Hepatocyte (in vitro differentiated cells): ENCODE results near the gene SLC25A12.

Source experiments
- EZH2 ChIP-seq: fragments of 200-600 bp; sonication (generic); IDR thresholded peaks from 2 replicates; pipeline ENCODE4 v1.6.1; 2016; ENCODE audit warnings: antibody characterized with exemption, mild to moderate bottlenecking, borderline replicate concordance
- EZH2phosphoT487 ChIP-seq: fragments of 200-600 bp; sonication (generic); IDR thresholded peaks from one replicate; pipeline ENCODE4 v1.6.1; 2018; ENCODE audit warnings: antibody characterized with exemption, mild to moderate bottlenecking, low read depth, moderate library complexity; ENCODE audit not compliant: unreplicated experiment, severe bottlenecking
- TF ChIP-seq, protein P1 (sequence below): fragments of 200-600 bp; sonication (generic); IDR thresholded peaks from 2 replicates; pipeline ENCODE4 v1.5.1; 2016; ENCODE audit warnings: antibody characterized with exemption, mild to moderate bottlenecking; ENCODE audit not compliant: poor library complexity

DNA sequence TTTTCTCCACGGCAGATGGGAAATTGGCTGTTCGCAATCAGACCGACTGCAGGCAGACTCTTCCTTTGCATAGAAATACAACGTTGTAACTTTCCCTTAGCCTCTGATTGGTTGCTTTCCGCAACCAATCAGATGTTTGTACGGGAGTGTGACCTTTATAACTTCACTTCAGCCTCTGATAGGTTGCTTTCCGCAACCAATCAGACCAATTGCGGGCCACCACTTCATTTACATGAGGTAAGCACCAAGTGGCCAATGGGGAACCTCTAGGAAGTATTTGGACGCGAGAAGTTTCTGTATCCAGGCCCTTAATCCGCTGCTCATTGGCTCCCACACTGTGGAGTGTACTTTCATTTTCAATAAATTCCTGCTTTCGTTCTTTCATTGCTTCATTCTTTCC, 19.1 kb downstream of the SLC25A12 start:
- TF ChIP-seq, protein P1, sequence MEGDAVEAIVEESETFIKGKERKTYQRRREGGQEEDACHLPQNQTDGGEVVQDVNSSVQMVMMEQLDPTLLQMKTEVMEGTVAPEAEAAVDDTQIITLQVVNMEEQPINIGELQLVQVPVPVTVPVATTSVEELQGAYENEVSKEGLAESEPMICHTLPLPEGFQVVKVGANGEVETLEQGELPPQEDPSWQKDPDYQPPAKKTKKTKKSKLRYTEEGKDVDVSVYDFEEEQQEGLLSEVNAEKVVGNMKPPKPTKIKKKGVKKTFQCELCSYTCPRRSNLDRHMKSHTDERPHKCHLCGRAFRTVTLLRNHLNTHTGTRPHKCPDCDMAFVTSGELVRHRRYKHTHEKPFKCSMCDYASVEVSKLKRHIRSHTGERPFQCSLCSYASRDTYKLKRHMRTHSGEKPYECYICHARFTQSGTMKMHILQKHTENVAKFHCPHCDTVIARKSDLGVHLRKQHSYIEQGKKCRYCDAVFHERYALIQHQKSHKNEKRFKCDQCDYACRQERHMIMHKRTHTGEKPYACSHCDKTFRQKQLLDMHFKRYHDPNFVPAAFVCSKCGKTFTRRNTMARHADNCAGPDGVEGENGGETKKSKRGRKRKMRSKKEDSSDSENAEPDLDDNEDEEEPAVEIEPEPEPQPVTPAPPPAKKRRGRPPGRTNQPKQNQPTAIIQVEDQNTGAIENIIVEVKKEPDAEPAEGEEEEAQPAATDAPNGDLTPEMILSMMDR: no peak
- TF ChIP-seq EZH2phosphoT487 (no peak), EZH2 (no peak)
